CD4-positive, alpha-beta T cell treated with Interleukin-17A for 4 hours (primary cell): Measurements from ENCODE around the gene LARGE1.
"Not testable (repeated sequence)": the region's sequence is repeated elsewhere in the genome, so short reads cannot be mapped to it uniquely, and the experiment has no call there.

Experiments
- DNase-seq: peaks from one replicate; pipeline ENCODE4 v3.0.0-alpha.2; 2020; ENCODE audit warnings: mixed read lengths

LARGE1 gene

DNA sequence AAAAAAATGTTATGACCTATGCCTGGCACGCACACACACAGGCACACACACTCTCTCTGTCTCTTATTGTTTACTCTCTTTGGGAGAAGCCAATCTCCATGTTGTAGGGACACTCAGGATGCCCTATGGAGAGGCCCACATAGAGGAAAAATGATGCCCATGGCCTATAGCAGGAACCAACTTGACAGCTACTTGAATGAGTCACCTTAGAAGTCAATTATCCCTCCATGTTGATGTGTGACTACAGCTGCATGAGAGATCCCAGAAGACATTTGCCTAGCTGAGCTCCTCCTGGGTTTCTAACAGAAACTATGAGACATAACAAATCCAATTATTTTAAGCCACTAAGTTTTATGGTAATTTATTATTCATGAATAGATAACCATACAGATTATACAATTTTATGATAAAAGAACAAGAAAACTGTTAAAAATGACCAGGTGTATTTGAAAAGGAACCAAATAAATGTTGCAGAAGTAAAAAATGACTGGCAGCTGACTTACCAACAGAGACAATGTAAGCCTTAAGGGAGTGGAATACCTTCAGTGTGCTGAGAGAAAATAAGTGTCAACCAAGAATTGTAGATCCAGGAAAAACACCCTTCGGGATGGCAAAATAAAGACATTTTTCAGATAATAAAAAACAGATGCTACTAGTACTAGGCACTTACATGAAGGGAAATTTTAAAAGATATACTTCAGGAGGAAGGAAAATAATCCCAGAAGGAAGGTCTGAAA is 458.4 kb downstream of the LARGE1 start:
- DNase-seq = no peak

GRCh38 chr22:33461245-33461644 is 459.0 kb downstream of the LARGE1 start:
- DNase-seq = not testable (repeated sequence)

DNA sequence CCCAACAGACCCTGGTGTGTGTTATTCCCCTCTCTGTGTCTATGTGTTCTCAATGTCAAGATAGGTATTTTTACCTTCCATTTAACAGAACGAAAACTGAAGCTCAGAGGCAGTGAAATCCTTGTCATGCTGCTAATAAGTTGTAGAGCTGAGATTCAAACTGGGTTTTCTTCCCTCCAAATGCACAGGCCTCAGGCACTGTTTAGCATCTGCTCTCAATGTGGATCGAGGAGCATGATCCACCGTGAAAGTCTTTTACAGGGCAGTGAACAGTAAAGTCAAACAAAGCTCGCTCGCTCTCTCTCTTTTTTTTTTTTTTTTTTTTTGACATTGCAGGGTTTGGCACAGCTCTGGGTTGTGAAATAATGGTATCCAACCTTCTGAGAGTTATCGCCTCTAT is 461.1 kb downstream of the LARGE1 start:
- no peak for DNase-seq

DNA sequence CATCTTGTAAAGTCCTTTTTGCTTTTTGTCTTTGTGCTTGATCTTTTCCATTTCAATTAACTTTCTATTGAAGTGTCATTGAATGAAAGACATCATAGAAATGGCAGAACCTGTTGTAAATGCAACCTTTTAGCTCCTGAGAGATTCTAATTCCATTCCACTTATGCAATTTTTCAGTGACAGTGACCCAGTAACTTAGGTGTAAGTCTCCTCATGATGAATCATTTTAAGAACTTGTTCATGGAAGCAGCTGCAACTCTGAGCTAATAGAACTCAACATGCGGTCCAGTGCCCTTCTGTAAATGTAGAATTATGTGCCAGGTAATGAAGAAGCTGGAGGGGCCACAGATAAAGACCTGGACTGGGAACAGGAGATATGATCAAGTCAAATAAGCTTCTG is 463.8 kb downstream of the LARGE1 start:
- no peak for DNase-seq

- no peak for DNase-seq
Observed at GRCh38 chr22:33455036-33455435, 465.2 kb downstream of the LARGE1 start.

GRCh38 chr22:33451866-33452469 is 468.3 kb downstream of the LARGE1 start:
- DNase-seq = no peak

DNA sequence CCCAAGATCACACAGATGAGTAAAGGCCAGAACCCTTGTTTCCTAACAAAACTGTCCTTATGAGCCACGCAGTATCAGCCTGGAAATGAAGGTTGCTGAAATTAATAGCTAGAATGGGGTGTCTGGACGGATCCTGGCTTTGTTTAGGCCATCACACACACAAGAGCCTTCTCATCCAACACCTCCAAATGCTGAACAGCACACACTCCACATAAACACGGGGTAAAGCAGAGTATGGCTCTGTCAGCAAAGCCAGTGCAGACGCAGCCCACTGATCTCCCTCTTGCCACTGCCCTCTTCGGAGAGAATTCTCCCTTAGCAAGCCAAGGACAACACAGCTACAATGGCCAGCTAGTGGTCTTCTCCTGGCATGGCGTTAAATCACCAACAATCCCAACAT is 469.5 kb downstream of the LARGE1 start:
- DNase-seq = no peak

GRCh38 chr22:33447733-33448132 is 472.5 kb downstream of the LARGE1 start:
- DNase-seq = no peak

DNA sequence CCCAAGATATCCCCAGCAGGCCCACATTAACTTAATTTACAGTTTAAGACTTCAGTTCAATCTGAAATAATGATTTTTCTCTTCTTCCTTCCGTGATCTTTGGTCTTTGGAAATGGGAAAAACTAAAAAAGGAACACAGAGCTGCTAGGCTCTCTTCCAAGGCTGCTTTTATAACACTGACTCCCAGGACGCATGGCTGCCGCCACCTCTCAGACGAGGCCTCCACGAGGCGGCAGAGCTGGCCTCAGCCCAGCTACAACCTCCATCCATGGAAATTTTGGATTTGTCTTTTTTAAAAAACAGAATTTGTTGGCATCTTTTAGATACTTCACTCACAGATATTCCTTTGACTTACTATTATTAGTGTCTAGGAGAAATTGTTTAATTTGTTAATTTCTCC is 476.6 kb downstream of the LARGE1 start:
- no peak for DNase-seq

DNA sequence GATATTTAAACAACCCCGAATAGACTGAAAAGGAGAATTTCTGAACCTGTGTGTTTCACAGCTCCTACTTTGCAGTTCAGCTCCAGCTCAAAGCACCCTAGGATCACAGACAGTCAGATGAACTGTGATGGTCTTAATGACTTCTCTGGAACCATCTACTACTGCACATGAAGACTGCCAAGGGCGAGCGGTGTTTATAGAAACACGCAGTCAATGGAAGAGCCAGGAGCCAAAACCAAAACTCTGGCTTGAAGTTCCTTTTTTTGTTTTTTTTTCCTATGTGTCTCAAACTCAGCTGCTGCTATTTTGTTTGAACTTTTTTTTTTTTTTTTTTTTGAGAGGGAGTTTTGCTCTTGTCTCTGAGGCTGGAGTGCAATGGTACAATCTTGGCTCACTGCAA is 479.5 kb downstream of the LARGE1 start:
- DNase-seq = no peak

DNA sequence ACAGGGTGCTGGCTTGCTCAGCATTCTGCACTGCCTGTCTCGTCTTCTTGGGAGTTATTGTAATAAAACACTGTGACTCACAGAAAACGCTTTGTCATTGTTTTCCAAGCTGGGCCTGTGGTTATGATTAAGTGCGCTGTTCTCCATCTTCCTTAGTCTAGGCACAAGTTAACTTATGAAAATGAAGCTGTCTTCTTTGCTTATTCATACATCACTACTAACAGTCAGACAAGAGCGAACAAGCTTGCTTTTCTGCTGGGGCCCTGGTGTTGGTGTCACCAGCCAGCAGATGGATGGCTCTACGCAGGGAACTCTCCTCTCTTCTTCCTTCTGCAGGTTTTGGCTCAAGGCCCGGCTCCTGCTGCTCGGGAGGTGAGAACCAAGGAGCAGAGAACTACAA is 482.0 kb downstream of the LARGE1 start:
- DNase-seq = no peak

DNA sequence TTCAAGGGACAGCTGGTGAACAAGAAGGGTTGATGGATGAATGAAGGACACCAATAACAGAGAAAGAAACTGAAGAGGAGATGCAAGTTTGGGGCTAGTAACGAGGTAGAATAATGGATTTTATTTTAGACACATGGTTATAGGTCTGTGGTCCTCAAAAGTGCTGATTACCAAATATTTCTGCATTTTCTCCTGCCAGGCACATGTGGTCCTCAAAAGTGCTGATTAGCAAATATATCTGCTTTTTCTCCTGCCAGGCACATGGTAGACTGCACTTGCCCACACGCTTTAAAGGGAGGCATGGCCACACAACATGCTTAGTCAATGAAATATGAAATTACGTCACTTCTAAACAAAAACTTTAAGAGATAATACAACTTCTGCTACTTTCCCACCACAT is 489.0 kb downstream of the LARGE1 start:
- no peak for DNase-seq

GRCh38 chr22:33429281-33429680 is 491.0 kb downstream of the LARGE1 start:
- DNase-seq = no peak

- DNase-seq = no peak
Observed at GRCh38 chr22:33427461-33427860, 492.8 kb downstream of the LARGE1 start.

DNA sequence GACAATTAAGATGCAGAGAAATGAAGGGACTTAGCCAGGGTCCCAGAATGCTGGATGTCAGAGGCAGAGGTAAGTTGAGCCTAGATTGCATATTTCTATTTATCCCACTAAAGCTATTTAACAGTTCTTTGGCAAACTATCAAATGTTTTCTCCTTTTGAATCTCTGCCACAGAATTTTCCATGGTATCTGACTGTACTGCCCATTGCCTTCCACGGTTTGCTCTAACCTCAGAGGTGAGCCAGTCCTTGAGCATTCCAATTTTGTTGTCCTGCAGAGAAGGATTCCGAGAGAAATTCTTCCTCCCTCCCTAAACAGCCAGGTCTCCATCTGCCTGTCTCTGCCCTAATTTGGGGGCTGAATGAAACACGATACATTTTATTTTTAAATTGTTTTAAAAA is 493.8 kb downstream of the LARGE1 start:
- no peak for DNase-seq

- DNase-seq = no peak
Observed at GRCh38 chr22:33421859-33422258, 498.4 kb downstream of the LARGE1 start.

DNA sequence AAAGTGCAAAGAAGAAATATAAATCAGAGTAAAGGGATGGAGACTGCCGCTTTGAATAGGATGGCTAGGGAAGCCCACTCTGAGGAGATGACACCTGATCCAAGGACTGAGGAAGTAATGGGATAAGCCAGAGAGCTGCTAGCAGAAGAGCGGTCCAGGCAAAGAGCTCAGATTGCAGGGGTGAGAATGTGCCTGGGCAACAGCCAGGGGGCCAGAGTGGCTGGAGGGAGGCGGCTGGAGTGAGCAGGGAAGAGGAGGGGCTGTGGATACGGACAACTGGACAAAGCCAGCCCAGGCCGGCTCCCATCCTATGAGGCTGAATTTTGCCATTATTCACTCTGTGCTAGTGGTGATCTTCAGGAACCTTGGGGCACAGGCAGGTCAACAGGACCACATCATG is 501.8 kb downstream of the LARGE1 start:
- no peak for DNase-seq

DNA sequence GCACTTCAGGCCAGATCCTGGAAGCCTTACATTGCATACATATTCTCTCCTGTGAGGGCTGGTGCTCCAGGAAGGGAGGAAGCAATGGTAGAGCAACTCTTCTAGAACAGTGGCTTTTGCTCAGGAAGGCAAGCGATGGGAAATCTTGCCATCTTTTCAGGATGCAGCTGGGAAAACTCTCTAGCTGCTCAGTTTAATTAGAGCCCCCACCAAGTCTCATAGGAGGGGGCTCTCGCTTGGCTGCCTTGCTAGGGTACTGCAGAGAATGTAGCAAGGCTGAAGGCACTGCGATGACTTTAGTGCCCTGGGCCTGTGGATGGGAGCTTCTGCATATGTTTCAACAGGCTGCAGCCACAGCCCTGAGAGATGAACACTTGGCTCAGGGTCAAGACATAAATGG is 504.9 kb downstream of the LARGE1 start:
- no peak for DNase-seq

DNA sequence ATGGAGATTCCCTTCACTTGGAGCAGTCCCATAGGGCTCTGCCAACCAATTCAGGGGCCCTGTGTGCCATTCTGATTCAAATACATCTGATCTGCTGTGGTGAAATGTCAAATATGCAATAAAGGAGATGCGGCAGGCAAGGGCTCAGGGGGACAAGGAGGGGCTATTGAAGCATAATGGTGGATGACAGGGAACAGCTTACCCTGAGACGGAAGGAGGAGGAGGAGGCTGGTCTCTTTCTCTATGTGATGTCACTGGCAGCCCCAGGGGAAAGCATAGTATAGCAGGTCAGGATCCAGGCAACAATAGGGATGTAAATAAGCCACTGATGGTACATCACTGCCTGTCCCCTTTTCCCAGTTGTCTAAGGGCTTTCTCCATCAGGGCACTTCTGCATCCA is 511.2 kb downstream of the LARGE1 start:
- DNase-seq = no peak

- DNase-seq = no peak
Observed at GRCh38 chr22:33405194-33405593, 515.1 kb downstream of the LARGE1 start.

GRCh38 chr22:33404723-33405122 is 515.6 kb downstream of the LARGE1 start:
- no peak for DNase-seq

DNA sequence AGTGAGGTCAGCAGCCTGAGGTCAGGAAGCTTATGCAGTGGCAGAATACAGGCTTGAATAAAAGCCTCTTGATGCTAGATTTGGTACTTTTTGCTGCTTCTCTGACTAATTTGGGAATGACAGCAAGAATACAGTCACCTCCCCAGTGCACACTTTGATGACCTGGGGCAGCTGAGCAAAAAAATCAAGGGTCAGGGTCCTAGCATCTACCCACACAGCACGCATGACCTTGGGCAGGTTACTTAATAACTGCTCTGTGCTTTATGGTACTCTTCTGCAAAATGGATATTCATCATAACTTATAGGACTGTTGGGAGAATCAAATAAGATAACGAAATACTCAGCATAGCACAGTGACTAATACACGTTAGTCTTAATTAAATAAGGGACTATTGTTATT is 518.0 kb downstream of the LARGE1 start:
- no peak for DNase-seq

- no peak for DNase-seq
Observed at GRCh38 chr22:33401291-33401690, 519.0 kb downstream of the LARGE1 start.

DNA sequence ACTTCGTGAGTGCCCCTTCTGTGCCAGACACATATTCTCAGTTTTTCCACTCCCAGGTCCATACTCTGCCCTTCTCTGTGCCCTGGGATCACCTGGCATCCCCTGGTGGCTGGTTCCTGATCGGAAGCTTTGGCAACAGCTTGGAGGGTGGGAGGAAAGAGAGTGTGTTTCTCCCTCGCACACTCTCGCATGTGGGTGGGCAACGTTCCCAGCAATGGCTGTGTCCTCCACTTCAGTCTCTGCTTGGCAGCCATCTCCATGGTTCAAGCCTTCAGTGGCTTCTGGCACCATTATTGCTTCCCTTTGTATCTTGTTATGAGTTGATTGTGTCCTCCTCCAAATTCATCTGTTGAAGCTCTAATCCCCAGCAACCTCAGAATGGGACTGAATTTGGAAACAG is 519.4 kb downstream of the LARGE1 start:
- no peak for DNase-seq
